Adipocyte (in vitro differentiated cells): ENCODE data around the gene SLC25A13.

Source experiments
- DNase-seq: peaks from one replicate; pipeline ENCODE4 v3.0.0-alpha.2; 2015; ENCODE audit warnings: low read depth
- H3K27me3 ChIP-seq: replicated peaks from 2 replicates; pipeline ENCODE4 v1.7.0; 2013; ENCODE audit warnings: mild to moderate bottlenecking, low read length, moderate library complexity; ENCODE audit not compliant: control insufficient read depth, insufficient read depth
- H3K36me3 ChIP-seq: 2 replicates; pipeline ENCODE4 v1.7.0; 2013; ENCODE audit warnings: low read length, mild to moderate bottlenecking, moderate library complexity; ENCODE audit not compliant: control insufficient read depth, insufficient read depth, severe bottlenecking
- H3K4me1 ChIP-seq: 2 replicates; pipeline ENCODE4 v1.7.0; 2013; ENCODE audit warnings: mild to moderate bottlenecking, low read length, moderate library complexity; ENCODE audit not compliant: control insufficient read depth, insufficient read depth
- H3K4me3 ChIP-seq: 2 replicates; pipeline ENCODE4 v1.7.0; 2013; ENCODE audit warnings: mild to moderate bottlenecking, low read length, moderate library complexity
- H3K9ac ChIP-seq: 2 replicates; pipeline ENCODE4 v1.7.0; 2013; ENCODE audit warnings: mild to moderate bottlenecking, low read length, moderate library complexity
- H3K9me3 ChIP-seq: 2 replicates; pipeline ENCODE4 v1.7.0; 2013; ENCODE audit warnings: mild to moderate bottlenecking, low read length, moderate library complexity; ENCODE audit not compliant: control insufficient read depth

Gene SLC25A13

DNA sequence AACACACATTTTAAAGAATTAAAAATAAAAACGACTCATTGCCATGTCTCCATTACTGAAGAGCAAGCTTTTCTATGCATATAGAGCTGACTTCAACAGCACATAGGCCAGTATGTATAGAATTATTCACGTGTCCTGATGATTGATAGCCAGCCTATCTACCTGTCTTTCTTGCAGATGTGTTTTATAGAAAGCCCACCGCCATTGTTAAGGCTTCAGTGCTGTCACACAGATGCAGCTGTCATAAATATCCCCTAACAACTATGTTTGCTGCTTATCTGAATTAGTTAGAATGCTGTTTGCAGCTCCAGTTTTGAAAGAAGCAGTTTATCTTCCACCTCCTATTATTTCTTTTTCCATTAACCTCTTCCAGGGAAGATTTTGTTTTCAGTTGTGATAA, 235.9 kb downstream of the SLC25A13 start:
- Histone ChIP-seq H3K36me3 (no peaks in the 10 kb centered on the region), H3K4me3 (no peak overlapping the region), H3K4me1 (peaks cover 10% of the 10 kb centered on the region), H3K9ac (no peak overlapping the region), H3K9me3 (no peaks in the 10 kb centered on the region), H3K27me3 (no peaks in the 10 kb centered on the region)
- no peak for DNase-seq

DNA sequence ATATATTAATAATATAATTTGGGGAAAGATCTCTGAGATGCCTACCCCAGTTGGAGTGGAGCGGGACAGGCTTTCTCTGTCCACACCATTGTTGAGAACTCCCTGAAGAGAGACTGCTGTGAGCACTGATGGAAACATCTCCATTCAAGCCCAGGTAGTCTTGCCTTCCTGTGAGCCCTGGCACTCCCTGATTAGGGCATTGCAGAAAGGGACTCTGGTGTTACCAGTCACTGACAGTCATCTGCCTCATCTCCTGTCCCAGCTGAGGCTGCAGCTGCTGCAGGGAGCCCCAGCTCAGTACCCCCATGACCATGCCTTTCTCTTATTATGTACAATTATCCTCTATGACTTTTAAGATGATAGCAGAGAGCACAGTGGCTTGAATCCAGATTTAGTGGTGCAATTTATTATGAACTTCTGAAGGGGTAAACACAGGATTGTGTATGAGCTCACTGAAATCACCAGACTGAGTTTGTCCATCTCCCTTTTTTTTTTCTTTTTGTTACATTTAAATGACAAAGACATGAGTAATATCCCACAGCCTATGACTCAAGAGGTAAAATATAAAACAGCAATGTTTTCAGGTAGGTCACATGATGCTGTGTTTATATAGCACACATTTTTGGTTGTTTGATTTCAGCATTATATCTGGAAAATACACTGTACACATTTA, 236.9 kb downstream of the SLC25A13 start:
- Histone ChIP-seq H3K9me3 (no peaks in the 10 kb centered on the region), H3K4me1 (peaks cover 10% of the 10 kb centered on the region), H3K4me3 (no peak overlapping the region), H3K9ac (no peak overlapping the region), H3K27me3 (no peaks in the 10 kb centered on the region), H3K36me3 (no peaks in the 10 kb centered on the region)
- peak; percentile 57 for DNase-seq

DNA sequence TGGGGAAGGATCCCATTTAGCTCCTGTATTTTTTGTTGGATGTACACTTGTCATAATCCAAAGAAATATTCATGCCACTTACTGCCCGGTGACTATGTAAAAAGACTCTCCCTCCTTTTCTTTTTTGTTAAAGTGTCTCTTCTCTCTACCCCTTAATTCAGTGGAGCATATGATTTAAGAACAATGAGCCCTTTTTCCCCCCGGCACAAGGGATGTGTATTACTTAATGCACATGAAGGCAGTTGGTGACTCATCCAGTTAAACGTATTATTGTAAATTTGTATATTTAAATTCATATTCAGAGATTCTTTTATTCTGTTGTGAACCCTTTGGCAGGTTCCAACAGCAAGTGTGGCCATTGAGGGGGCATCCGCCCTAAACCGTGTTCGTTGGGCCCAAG, 241.9 kb downstream of the SLC25A13 start:
- no peak for DNase-seq
- Histone ChIP-seq H3K9me3 (no peaks in the 10 kb centered on the region), H3K36me3 (no peaks in the 10 kb centered on the region), H3K4me1 (peaks cover 9% of the 10 kb centered on the region), H3K9ac (no peak overlapping the region), H3K27me3 (no peaks in the 10 kb centered on the region), H3K4me3 (no peak overlapping the region)

DNA sequence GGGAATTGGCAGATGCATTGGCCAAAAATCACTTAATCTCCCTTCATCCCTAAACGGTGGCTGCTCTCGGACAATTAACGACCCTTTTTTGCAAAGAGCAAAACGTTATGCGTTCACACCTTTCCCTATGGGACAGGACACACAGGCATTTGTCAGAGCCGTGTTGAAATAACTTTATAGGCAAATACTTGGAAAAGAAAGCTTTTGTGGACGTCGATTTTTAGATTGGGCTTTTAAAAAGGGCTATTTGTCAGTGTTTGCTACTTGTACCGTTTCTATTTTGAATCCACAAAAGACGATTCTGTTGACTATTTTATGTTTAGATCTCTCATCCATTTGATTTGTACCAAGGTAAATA, 245.6 kb downstream of the SLC25A13 start:
- H3K9me3 ChIP-seq: no peaks in the 10 kb centered on the region
- no peaks in the 10 kb centered on the region for H3K36me3 ChIP-seq
- peak overlapping the region; percentile 83 for H3K4me3 ChIP-seq
- DNase-seq: no peak
- peaks cover 6% of the 10 kb centered on the region for H3K4me1 ChIP-seq
- H3K9ac ChIP-seq: peak overlapping the region; percentile 45
- H3K27me3 ChIP-seq: no peaks in the 10 kb centered on the region

DNA sequence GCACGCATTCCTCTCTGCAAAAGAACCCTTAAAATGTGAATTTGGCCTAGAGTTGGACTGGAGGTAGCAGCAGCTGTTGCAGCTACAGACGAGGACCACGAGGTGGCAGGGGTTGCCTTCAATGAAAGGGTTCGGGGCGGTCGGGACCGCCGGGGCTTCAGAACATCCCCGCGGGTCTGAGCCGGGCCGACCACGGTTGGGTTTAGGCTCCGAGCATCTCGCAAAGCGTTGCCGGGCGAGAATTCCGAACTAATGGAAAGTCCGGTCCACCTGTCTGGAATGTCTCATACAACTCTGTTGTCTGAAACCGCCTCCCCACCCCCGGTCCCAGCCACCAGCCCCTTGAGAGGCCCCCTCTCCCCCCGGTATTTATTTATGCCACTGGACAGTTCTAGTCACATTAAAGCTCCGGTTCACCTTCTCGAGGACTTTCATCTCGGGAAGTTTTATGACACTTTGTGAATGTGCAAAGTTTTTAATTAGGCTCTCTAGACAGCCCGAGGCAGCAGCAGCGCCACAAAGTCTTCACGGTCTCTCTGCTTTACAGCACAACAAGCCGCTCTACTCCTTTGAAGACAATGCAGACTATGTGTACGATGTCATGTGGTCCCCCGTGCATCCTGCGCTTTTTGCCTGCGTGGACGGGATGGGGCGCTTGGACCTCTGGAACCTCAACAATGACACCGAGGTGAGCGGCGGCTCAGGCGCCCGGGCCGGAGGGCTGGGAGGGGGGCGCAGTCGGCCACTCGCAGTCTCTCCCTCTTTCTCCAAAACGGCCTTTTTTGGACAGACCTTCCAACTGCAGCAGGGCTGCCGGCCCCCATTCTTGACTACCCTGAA, 246.2 kb downstream of the SLC25A13 start:
- Histone ChIP-seq H3K4me3 (peak overlapping the region; percentile 83), H3K4me1 (peaks cover 8% of the 10 kb centered on the region), H3K27me3 (no peaks in the 10 kb centered on the region), H3K9me3 (no peaks in the 10 kb centered on the region), H3K36me3 (no peaks in the 10 kb centered on the region), H3K9ac (peak overlapping the region; percentile 45)
- DNase-seq: peak; percentile 90

DNA sequence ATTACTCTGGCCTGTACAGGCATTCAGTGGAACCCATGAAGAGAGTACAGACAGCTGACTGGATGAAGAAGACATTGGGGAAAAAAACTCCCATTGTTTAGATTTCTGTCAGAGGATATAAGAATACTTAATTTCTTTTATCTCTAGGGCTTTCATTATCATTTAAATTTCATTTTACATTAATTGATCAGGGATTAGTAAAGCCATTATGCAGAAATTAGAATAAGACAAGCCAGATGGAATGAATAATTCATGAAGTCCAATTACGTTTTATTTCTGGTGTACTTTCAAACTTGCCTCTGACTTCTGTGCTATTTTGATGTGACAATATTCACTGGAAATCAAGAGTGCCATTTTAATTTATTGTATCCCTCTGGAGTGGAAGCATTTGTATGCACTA, 247.0 kb downstream of the SLC25A13 start:
- no peak for DNase-seq
- peaks cover 11% of the 10 kb centered on the region for H3K4me1 ChIP-seq
- H3K4me3 ChIP-seq: no peak overlapping the region
- H3K9me3 ChIP-seq: no peaks in the 10 kb centered on the region
- H3K27me3 ChIP-seq: no peaks in the 10 kb centered on the region
- H3K36me3 ChIP-seq: no peaks in the 10 kb centered on the region
- no peak overlapping the region for H3K9ac ChIP-seq
